Fibroblast of skin of back (primary cell): ENCODE measurements around the gene CCDC137.
A peak's percentile ranks its signal among the peaks of the same experiment; 100 is the strongest.

Source experiments
- DNase-seq: peaks from one replicate; pipeline ENCODE4 v3.0.0-alpha.2; 2013

The CCDC137 gene

GRCh38 chr17:81683584-81684441, 17.3 kb downstream of the CCDC137 start, which contains the start of the genes ARL16 and HGS:
TSS of gene ARL16 (minus strand) at chr17:81683797. CDS start at chr17:81683753, 44 bp downstream.
TSS of gene HGS (plus strand) at chr17:81684011. CDS start at chr17:81684067, 56 bp downstream.
- DNase-seq = peak; percentile 99

GRCh38 chr17:81684442-81684911, 17.9 kb downstream of the CCDC137 start:
- peak; percentile 85 for DNase-seq

GRCh38 chr17:81685108-81685507, 18.6 kb downstream of the CCDC137 start:
- DNase-seq = peak; percentile 73

DNA sequence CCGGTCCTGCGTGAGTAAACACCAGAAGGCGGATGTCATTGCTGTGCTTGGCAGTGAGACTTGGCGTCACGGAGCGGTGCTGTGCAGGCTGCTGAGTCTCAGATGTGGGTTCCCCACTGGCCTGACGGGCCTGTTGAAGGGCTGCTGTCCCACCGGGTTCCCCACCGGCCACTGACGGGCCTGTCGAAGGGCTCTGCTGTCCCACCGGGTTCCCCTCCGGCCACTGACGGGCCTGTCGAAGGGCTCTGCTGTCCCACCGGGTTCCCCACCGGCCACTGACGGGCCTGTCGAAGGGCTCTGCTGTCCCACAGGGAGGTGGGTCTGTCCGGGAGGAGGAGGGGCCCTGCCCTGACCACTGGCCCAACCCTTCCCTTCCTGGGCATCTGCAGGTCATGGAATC, 20.1 kb downstream of the CCDC137 start:
- DNase-seq = no peak

DNA sequence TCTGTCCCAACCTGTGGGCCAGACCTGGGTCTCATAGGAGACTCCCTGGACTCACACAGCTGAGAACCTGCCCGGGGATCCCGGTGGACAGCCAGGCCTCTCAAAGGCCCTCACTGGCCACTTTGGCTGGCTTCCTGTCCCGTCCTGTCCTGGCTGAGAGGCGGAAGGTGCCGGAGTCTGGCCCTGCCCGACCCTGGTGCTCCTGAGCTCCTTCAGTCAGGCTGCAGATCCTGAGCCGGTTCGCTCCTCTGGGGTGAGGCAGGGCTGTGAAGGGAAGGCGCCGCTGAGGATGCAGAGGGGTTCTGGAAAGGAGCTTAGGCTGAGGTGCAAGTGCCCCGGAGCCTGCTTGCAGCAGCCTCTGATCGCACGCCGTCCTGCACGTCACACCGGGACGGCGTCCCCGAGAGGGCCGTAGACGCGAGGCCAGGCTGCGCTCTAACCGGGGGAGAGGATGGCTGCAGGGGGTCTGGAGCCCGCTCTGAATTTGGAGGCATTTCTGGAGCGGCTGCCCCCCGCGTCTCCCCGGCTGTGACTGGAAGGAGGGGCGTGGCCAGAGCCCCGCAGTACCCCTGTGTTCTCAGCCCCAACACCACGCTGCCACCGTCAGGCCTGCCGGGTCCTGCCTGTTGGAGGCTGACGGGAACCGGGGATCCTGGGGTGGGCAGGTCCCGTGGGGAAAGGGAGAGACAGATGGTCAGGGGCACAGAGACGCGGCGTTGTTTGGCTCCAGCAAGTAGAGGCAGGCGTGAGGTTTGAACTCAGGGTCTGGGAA, 21.4 kb downstream of the CCDC137 start:
- DNase-seq = no peak

DNA sequence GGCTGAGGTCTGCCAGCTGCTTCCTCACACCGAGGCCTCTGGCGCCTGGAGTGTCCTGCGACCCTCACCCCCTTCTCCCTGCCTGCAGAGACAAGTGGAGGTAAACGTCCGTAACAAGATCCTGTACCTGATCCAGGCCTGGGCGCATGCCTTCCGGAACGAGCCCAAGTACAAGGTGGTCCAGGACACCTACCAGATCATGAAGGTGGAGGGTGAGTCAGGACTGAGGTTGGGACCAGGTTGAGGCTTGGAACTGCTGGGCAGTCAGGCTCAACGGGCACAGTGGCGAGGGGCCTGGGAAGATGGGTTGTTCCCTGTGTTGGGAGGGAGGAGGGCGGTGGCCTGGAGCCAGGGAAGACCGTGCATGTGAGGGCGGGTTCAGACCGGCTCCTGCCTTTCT, 22.1 kb downstream of the CCDC137 start:
- DNase-seq = no peak

- DNase-seq = no peak
Measured at GRCh38 chr17:81690066-81690465, 23.5 kb downstream of the CCDC137 start.

DNA sequence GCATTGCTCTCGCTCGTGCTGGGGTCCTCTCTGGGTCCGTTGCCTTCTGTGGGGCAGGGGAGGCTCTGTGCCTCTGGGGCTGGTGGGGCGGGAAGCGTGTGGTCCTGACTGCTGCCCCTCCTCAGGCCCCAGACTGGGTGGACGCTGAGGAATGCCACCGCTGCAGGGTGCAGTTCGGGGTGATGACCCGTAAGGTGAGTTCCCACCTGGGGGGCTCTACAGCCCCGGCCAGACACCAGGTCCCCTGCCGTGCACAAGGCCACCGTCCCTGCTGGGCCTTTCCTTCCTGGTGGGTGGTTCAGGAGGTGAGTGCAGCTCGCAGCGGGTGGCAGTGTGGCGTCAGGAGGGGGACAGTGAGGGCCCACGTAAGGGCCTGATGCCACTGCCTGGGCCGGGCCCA, 24.0 kb downstream of the CCDC137 start:
- no peak for DNase-seq

GRCh38 chr17:81691196-81691595, 24.7 kb downstream of the CCDC137 start:
- no peak for DNase-seq

DNA sequence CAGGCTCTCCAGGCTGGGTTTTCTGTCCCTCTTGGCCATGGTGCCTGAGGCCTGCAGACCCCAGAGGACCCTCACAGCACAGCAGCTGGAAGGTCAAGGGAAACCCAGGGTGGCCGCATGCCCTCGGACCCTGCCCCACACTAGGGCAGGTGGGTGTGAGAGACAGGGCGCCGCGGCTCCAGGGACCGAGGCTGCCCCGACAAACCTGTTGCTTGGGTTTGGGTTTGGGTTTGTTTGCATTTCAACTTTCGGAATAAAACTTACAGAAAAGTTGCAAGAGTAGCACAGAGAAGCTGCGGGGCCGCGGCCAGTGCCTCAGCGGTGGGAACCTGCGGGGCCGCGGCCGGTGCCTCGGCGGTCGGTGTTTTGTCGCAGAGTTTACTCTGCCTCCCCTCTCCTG, 25.1 kb downstream of the CCDC137 start:
- no peak for DNase-seq

DNA sequence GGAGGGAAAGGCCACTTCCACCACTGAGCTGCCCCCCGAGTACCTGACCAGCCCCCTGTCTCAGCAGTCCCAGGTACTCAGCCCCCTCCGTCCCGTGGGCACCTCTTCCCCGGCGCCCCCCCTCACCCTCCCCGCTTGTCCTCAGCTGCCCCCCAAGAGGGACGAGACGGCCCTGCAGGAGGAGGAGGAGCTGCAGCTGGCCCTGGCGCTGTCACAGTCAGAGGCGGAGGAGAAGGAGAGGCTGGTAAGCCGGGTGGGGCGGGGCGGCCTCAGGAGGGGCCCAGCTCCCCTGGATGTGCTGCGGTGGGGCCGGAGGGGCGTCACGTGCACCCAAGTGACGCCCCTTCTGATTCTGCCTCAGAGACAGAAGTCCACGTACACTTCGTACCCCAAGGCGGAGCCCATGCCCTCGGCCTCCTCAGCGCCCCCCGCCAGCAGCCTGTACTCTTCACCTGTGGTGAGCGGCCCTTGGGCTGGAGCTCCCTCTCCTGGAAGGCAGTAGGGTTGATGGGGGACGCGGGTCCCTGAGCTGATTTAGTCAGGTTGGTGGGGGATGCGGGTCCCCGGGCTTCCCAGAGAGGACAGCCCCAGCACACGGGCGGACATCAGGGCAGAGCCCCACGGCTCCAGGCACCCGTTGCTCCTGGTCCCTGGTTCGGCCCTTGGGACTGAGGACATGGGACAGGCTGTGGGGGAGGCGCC, 27.1 kb downstream of the CCDC137 start:
- no peak for DNase-seq

- DNase-seq = no peak
Measured at GRCh38 chr17:81694810-81695209, 28.3 kb downstream of the CCDC137 start.

- no peak for DNase-seq
Measured at GRCh38 chr17:81695211-81695610, 28.7 kb downstream of the CCDC137 start.

- DNase-seq = no peak
Measured at GRCh38 chr17:81695801-81696200, 29.3 kb downstream of the CCDC137 start.

GRCh38 chr17:81696218-81696941, 29.8 kb downstream of the CCDC137 start:
- no peak for DNase-seq

DNA sequence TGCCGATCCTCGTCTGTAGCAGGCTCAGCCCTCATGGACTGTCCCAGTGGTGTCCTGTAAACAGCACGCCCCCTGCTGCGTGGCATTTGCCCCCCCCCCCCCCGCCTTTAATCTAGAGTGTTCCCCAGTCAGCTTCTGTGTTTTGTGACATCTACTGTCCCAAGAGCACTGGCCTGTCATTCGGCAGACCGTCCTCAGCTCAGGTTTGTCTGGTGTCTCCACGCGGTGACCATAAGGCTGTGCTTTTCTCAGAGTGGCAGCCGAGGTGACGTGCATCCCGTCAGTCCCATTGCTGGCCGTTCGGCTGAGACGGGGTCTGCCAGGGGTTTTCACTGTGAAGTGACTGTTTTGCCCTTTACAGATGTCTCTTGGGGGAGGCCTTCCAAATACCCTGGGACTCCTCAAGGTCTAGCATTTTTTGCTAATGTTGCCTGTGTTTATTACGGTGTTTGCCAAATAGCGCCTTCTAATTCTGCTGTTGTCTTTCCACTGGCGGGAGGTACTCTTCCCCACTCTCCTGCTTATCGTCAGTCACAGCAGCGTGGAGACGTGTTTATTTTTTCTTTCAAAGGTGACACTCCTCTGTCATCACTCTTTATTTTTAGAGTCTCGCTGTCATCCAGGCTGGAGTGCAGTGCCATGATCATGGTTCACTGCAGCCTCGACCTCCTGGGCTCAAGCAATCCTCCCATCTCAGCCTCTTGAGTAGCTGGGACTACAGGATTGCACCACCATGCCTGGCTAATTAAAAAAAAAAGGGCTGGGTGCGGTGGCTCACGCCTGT, 30.9 kb downstream of the CCDC137 start:
- no peak for DNase-seq

DNA sequence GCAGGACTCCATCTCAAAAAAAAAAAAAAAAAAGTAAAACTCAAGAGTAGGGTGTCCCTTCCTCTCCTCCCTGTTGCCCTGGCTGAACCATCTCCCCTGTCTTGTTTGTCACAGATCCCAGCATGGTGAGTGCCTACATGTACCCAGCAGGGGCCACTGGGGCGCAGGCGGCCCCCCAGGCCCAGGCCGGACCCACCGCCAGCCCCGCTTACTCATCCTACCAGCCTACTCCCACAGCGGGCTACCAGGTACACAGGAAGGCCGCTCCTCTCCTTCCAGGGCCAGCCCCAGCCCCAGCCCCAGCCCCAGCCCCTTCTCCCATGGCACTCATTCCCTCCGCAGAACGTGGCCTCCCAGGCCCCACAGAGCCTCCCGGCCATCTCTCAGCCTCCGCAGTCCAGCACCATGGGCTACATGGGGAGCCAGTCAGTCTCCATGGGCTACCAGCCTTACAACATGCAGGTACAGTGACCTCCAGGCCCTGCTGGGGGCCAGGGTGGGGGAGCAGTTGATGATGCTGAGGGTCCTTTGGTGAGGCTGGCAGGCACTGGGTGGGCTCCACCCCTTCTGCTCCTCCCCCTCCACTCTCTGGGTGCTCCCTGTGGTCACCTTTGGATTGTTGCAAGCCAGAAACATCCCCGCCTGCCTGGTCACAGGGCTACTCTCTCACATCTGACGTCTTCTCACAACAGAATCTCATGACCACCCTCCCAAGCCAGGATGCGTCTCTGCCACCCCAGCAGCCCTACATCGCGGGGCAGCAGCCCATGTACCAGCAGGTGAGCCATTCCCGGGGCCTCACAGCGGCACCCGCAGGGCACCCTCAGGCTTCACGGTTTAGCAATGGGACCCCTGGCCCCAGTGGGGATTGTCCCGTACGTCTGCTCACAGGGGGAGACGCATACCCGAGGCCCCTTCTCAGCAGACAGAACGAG, 34.1 kb downstream of the CCDC137 start:
- no peak for DNase-seq

DNA sequence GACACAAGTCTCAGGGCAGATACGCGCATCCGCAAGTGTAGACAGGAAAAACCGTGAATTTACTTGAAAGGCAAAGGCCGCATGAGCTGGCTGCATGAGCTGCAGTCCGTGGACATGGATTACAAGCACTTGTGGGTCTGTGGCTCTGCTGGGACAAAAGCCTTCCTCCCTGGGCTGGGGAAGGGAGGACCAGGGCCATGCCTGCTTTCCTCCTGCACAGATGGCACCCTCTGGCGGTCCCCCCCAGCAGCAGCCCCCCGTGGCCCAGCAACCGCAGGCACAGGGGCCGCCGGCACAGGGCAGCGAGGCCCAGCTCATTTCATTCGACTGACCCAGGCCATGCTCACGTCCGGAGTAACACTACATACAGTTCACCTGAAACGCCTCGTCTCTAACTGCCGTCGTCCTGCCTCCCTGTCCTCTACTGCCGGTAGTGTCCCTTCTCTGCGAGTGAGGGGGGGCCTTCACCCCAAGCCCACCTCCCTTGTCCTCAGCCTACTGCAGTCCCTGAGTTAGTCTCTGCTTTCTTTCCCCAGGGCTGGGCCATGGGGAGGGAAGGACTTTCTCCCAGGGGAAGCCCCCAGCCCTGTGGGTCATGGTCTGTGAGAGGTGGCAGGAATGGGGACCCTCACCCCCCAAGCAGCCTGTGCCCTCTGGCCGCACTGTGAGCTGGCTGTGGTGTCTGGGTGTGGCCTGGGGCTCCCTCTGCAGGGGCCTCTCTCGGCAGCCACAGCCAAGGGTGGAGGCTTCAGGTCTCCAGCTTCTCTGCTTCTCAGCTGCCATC, 34.9 kb downstream of the CCDC137 start:
- DNase-seq = no peak
